GM23248 (cell line): Measurements from ENCODE around the gene GNB5.

Experiments
- EZH2 ChIP-seq: fragments of 200-600 bp; sonication (generic); IDR thresholded peaks from 2 replicates; pipeline ENCODE4 v1.6.1; 2018; ENCODE audit warnings: antibody characterized with exemption, mild to moderate bottlenecking; ENCODE audit not compliant: insufficient read depth, poor library complexity, severe bottlenecking
- EZH2phosphoT487 ChIP-seq: fragments of 200-600 bp; sonication (generic); IDR thresholded peaks from 2 replicates; pipeline ENCODE4 v1.6.1; 2018; ENCODE audit warnings: antibody characterized with exemption, moderate library complexity, mild to moderate bottlenecking, low read depth; ENCODE audit not compliant: insufficient read depth

- TF ChIP-seq EZH2phosphoT487 (no peak), EZH2 (no peak)
These were observed 6.0 kb downstream of the GNB5 start for GRCh38 chr15:52185151-52185561.
